GM23338 (cell line): ENCODE measurements around the gene OMG. TPM values are rescaled to one million over a fixed set of nuclear protein-coding genes. Genes with fewer than 3 reads are reported as not detected.
"Not testable (repeated sequence)": the region's sequence is repeated elsewhere in the genome, so short reads cannot be mapped to it uniquely, and the experiment has no call there.

Source experiments
- ATAC-seq: fragments of 200-7000 bp; cut with Tn5 transposase; 3 replicates; pipeline ENCODE4 v1.9.1; 2020
- DNase-seq: peaks from one replicate; pipeline ENCODE4 v3.0.0-alpha.2; 2015; ENCODE audit warnings: low spot score
- H2AFZ ChIP-seq: fragments of 200-600 bp; sonication (generic); 2 replicates; pipeline ENCODE4 v1.8.0; 2016; ENCODE audit warnings: antibody characterized with exemption, mild to moderate bottlenecking, moderate library complexity
- H3F3A ChIP-seq: fragments of 200-600 bp; sonication (generic); replicated peaks from 2 replicates; pipeline ENCODE4 v1.8.0; 2017; ENCODE audit warnings: antibody characterized with exemption, mixed run types, low read depth
- H3K27ac ChIP-seq: fragments of 200-600 bp; sonication (generic); 2 replicates; pipeline ENCODE4 v1.6.1; 2016; ENCODE audit warnings: low read depth
- H3K27me3 ChIP-seq: fragments of 200-600 bp; sonication (generic); 2 replicates; pipeline ENCODE4 v1.8.0; 2016; ENCODE audit warnings: mild to moderate bottlenecking, mixed run types, moderate library complexity; ENCODE audit not compliant: insufficient read depth
- H3K36me3 ChIP-seq: fragments of 200-600 bp; sonication (generic); 2 replicates; pipeline ENCODE4 v1.8.0; 2016; ENCODE audit warnings: mild to moderate bottlenecking; ENCODE audit not compliant: insufficient read depth
- H3K4me1 ChIP-seq: fragments of 200-600 bp; sonication (generic); 2 replicates; pipeline ENCODE4 v1.8.0; 2016; ENCODE audit warnings: mild to moderate bottlenecking, moderate library complexity; ENCODE audit not compliant: insufficient read depth
- H3K4me2 ChIP-seq: fragments of 200-600 bp; sonication (generic); 2 replicates; pipeline ENCODE4 v1.7.1; 2017; ENCODE audit warnings: mixed run types
- H3K4me3 ChIP-seq: fragments of 200-600 bp; sonication (generic); 2 replicates; pipeline ENCODE4 v1.6.1; 2016; ENCODE audit warnings: mixed run types
- H3K79me2 ChIP-seq: fragments of 200-600 bp; sonication (generic); replicated peaks from 2 replicates; pipeline ENCODE4 v1.8.0; 2017; ENCODE audit warnings: mild to moderate bottlenecking; ENCODE audit not compliant: insufficient read depth
- H3K9me2 ChIP-seq: fragments of 200-600 bp; sonication (generic); 2 replicates; pipeline ENCODE4 v1.8.0; 2017; ENCODE audit not compliant: insufficient read depth
- H4K20me1 ChIP-seq: fragments of 200-600 bp; sonication (generic); replicated peaks from 2 replicates; pipeline ENCODE4 v1.8.0; 2017; ENCODE audit warnings: mild to moderate bottlenecking; ENCODE audit not compliant: insufficient read depth
- H3K27ac Mint-ChIP-seq: 2 replicates; pipeline ENCODE4 v1.8.0; 2020; ENCODE audit warnings: inconsistent platforms, mild to moderate bottlenecking, moderate library complexity, mixed read lengths
- H3K27me3 Mint-ChIP-seq: 3 replicates; pipeline ENCODE4 v1.8.0; 2022; ENCODE audit warnings: low read depth, mild to moderate bottlenecking, moderate library complexity, mixed read lengths, inconsistent platforms; ENCODE audit not compliant: insufficient read depth, poor library complexity
- H3K36me3 Mint-ChIP-seq: 3 replicates; pipeline ENCODE4 v1.8.0; 2021; ENCODE audit warnings: low read depth, mild to moderate bottlenecking, inconsistent platforms, moderate library complexity, mixed read lengths
- H3K4me1 Mint-ChIP-seq: 3 replicates; pipeline ENCODE4 v1.8.0; 2020; ENCODE audit warnings: mild to moderate bottlenecking, inconsistent platforms, mixed read lengths
- H3K4me3 Mint-ChIP-seq: 3 replicates; pipeline ENCODE4 v1.8.0; 2021; ENCODE audit warnings: moderate library complexity, mild to moderate bottlenecking, inconsistent platforms, mixed read lengths
- H3K9me3 Mint-ChIP-seq: 3 replicates; pipeline ENCODE4 v1.8.0; 2020; ENCODE audit warnings: moderate library complexity, mild to moderate bottlenecking, inconsistent platforms, mixed read lengths
- POLR2AphosphoS5 ChIP-seq: IDR thresholded peaks from 2 replicates; pipeline ENCODE4 v1.6.1; 2016; ENCODE audit warnings: antibody characterized with exemption, low read depth
- ZNF462 ChIP-seq: fragments of 250-450 bp; sonication (Bioruptor Pico); IDR thresholded peaks from 2 replicates; pipeline ENCODE4 v1.5.0; 2020; ENCODE audit warnings: mild to moderate bottlenecking, moderate library complexity
- polyA plus RNA-seq: library from polyadenylated mRNA; unstranded; fragments of >200 nt; fragmentation: Nextera tagmentation; extraction: Ambion mirVana; gene quantifications from 2 replicates; pipeline ENCODE4 v1.2.1, GENCODE V29; 2016
- total RNA-seq: library from RNA; depleted of rRNA; stranded (reverse); fragments of >200 nt; shearing (Covaris generic); gene quantifications from 2 replicates; pipeline ENCODE4 v1.2.3, GENCODE V29; 2014

OMG gene
- total and polyA plus RNA-seq, 2 experiments from 2014 or later: 0.71 TPM; not detected in 1

- DNase-seq (no peak), ATAC-seq (no peak)
- Mint-ChIP-seq H3K9me3 (no peaks in the 10 kb centered on the region), H3K36me3 (peaks cover 5% of the 10 kb centered on the region; the same call in 1 of the 3 replicates), H3K27ac (no peak overlapping the region), H3K27me3 (no peaks in the 10 kb centered on the region), H3K4me1 (peaks cover 3% of the 10 kb centered on the region; the same call in 1 of the 3 replicates), H3K4me3 (no peak overlapping the region)
- no peaks in the 10 kb centered on the region for H4K20me1 ChIP-seq
- no peaks in the 10 kb centered on the region for H3K27me3 ChIP-seq
- H3K9me2 ChIP-seq: no peaks in the 10 kb centered on the region
- no peak overlapping the region for H3K4me3 ChIP-seq
- H3K36me3 ChIP-seq: no peaks in the 10 kb centered on the region
- no peaks in the 10 kb centered on the region for H3F3A ChIP-seq
- no peak overlapping the region for H3K27ac ChIP-seq
- no peak for TF ChIP-seq ZNF462 (CRISPR knock-in tag)
- no peak for TF ChIP-seq POLR2AphosphoS5
- no peaks in the 10 kb centered on the region for H3K4me1 ChIP-seq
- H3K4me2 ChIP-seq: no peak overlapping the region
- H2AFZ ChIP-seq: no peak overlapping the region
- no peaks in the 10 kb centered on the region for H3K79me2 ChIP-seq
These were observed 7.2 kb downstream of the OMG start for GRCh38 chr17:31289790-31290189.

- not testable (repeated sequence) for H3K27ac Mint-ChIP-seq, H3K9me3 Mint-ChIP-seq, H3F3A ChIP-seq, H3K79me2 ChIP-seq, H3K36me3 ChIP-seq, H3K27me3 Mint-ChIP-seq, H3K4me2 ChIP-seq, H3K36me3 Mint-ChIP-seq, H4K20me1 ChIP-seq, H3K27ac ChIP-seq, H3K4me1 ChIP-seq, H2AFZ ChIP-seq, H3K4me3 Mint-ChIP-seq, DNase-seq, H3K4me3 ChIP-seq, H3K4me1 Mint-ChIP-seq, ATAC-seq, H3K27me3 ChIP-seq, H3K9me2 ChIP-seq
These were observed 9.1 kb downstream of the OMG start for GRCh38 chr17:31287932-31288331.
